Endothelial cell of umbilical vein (primary cell): ENCODE measurements around the gene TM4SF5.

ENCODE experiments used
- CTCF ChIP-seq, 2 donors: IDR thresholded peaks; 1 replicate in 1 of 2; 2 replicates in 1 of 2; pipeline ENCODE4 v1.5.1; 2011; ENCODE audit warnings: low read length in 2 of 2, mild to moderate bottlenecking in 2 of 2, moderate library complexity in 2 of 2, control low read depth in 1 of 2, inconsistent platforms in 1 of 2, low read depth in 1 of 2; ENCODE audit not compliant: insufficient read depth in 1 of 2; ENCODE audit errors: extremely low read depth in 1 of 2
- EZH2 ChIP-seq: IDR thresholded peaks from 2 replicates; pipeline ENCODE4 v1.6.1; 2012; ENCODE audit warnings: borderline replicate concordance, low read depth, mild to moderate bottlenecking, moderate library complexity, low read length, inconsistent platforms; ENCODE audit not compliant: severe bottlenecking
- GATA2 ChIP-seq: IDR thresholded peaks from 2 replicates; pipeline ENCODE4 v1.7.0; 2011; ENCODE audit warnings: low read depth, mild to moderate bottlenecking, moderate library complexity, mixed read lengths, low read length; ENCODE audit not compliant: insufficient read length, insufficient read depth
- JUN ChIP-seq: IDR thresholded peaks from 2 replicates; pipeline ENCODE4 v1.6.1; 2011; ENCODE audit warnings: borderline replicate concordance, low read depth; ENCODE audit not compliant: insufficient read length, insufficient read depth
- MAX ChIP-seq: IDR thresholded peaks from 2 replicates; pipeline ENCODE4 v1.6.1; 2011; ENCODE audit not compliant: insufficient read depth, insufficient read length
- MYC ChIP-seq: IDR thresholded peaks from one replicate; pipeline ENCODE4 v1.6.1; 2011; ENCODE audit warnings: mild to moderate bottlenecking, low read depth, low read length
- POLR2A ChIP-seq: IDR thresholded peaks from 2 replicates; pipeline ENCODE4 v1.6.1; 2012; ENCODE audit warnings: low read depth, mild to moderate bottlenecking, control low read depth, low read length
- POLR2AphosphoS5 ChIP-seq: IDR thresholded peaks from 2 replicates; pipeline ENCODE4 v1.6.1; 2012; ENCODE audit warnings: low read depth, mild to moderate bottlenecking, control low read depth, low read length, moderate library complexity; ENCODE audit not compliant: insufficient read depth

GRCh38 chr17:4735876-4736651, 35.6 kb upstream of the TM4SF5 start:
- TF ChIP-seq CTCF (IDR thresholded peaks at IDR 0.05; ENCODE audit: extremely low read depth in 1 of 2, insufficient read depth in 1 of 2, low read depth in 1 of 2, low read length in 2 of 2) = no peak
- no peak for TF ChIP-seq POLR2AphosphoS5
- TF ChIP-seq JUN = no peak
- no peak for TF ChIP-seq MAX
- no peak for TF ChIP-seq EZH2
- TF ChIP-seq POLR2A = no peak
- TF ChIP-seq GATA2 = peak; percentile 42
- no peak for TF ChIP-seq MYC
